HCT116 (cell line): ENCODE data around the gene NPIPB4.
"Not testable (repeated sequence)": the region's sequence is repeated elsewhere in the genome, so short reads cannot be mapped to it uniquely, and the experiment has no call there.

Source experiments
- CEBPB ChIP-seq: IDR thresholded peaks from 2 replicates; pipeline ENCODE4 v1.6.1; 2012; ENCODE audit warnings: low read depth
- EGR1 ChIP-seq: IDR thresholded peaks from 2 replicates; pipeline ENCODE4 v1.6.1; 2012; ENCODE audit warnings: low read depth
- EZH2 ChIP-seq: fragments of 200-600 bp; sonication (generic); IDR thresholded peaks from 2 replicates; pipeline ENCODE4 v1.6.1; 2017; ENCODE audit warnings: antibody characterized with exemption, mixed run types
- POLR2A ChIP-seq: IDR thresholded peaks from 2 replicates; pipeline ENCODE4 v1.7.0; 2011; ENCODE audit warnings: borderline replicate concordance; ENCODE audit not compliant: insufficient read depth, insufficient read length; ENCODE audit errors: extremely low read depth
- POLR2AphosphoS5 ChIP-seq: IDR thresholded peaks from 2 replicates; pipeline ENCODE4 v1.6.1; 2011; ENCODE audit warnings: mild to moderate bottlenecking, low read depth, low read length, moderate library complexity
- SP1 ChIP-seq: IDR thresholded peaks from 2 replicates; pipeline ENCODE4 v1.6.1; 2012; ENCODE audit warnings: low read depth
- TCF7L2 ChIP-seq: IDR thresholded peaks from 2 replicates; pipeline ENCODE4 v1.7.0; 2011; ENCODE audit warnings: borderline replicate concordance, inconsistent platforms; ENCODE audit not compliant: insufficient read depth, insufficient read length; ENCODE audit errors: extremely low read depth
- TF ChIP-seq, protein P1 (sequence below), 3 experiments: fragments of 200-600 bp in 1 of 3; sonication (generic) in 1 of 3; IDR thresholded peaks in 2 of 3; conservative IDR thresholded peaks in 1 of 3; 2 replicates each; pipeline ENCODE4 v1.5.1; 2012 to 2017; ENCODE audit warnings: low read depth in 2 of 3, low read length in 2 of 3, antibody characterized with exemption in 1 of 3, borderline replicate concordance in 1 of 3, control low read depth in 1 of 3, mild to moderate bottlenecking in 1 of 3, mixed read lengths in 1 of 3, mixed run types in 1 of 3, moderate library complexity in 1 of 3; ENCODE audit not compliant: insufficient read depth in 1 of 3
- TF ChIP-seq, protein P2 (sequence below): IDR thresholded peaks from 2 replicates; pipeline ENCODE4 v1.6.1; 2012
- TF ChIP-seq, protein P3 (sequence below): IDR thresholded peaks from 2 replicates; pipeline ENCODE4 v1.6.1; 2012; ENCODE audit warnings: low read depth

DNA sequence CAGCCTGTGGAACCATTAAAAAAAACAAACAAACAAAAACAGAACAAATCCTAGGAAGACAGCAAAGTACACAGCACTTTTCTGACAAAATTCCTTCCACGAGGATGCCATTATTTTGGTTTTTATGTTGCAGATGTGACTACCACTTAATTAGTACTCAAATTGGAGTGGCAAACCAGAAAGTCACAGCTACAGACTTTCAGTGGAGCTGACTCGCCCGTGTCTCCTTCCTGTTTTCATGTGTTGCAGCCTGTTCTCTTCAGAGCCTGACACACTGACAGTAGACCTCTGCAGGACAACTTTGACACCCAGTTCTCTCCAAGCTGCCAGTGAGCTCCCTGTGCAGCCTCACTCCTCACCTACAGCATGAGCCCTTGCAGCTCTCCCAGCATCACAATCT is 24.4 kb upstream of the NPIPB4 start:
- TF ChIP-seq, protein P1, sequence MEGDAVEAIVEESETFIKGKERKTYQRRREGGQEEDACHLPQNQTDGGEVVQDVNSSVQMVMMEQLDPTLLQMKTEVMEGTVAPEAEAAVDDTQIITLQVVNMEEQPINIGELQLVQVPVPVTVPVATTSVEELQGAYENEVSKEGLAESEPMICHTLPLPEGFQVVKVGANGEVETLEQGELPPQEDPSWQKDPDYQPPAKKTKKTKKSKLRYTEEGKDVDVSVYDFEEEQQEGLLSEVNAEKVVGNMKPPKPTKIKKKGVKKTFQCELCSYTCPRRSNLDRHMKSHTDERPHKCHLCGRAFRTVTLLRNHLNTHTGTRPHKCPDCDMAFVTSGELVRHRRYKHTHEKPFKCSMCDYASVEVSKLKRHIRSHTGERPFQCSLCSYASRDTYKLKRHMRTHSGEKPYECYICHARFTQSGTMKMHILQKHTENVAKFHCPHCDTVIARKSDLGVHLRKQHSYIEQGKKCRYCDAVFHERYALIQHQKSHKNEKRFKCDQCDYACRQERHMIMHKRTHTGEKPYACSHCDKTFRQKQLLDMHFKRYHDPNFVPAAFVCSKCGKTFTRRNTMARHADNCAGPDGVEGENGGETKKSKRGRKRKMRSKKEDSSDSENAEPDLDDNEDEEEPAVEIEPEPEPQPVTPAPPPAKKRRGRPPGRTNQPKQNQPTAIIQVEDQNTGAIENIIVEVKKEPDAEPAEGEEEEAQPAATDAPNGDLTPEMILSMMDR (IDR thresholded peaks at IDR 0.05 in 2 of 3, conservative IDR thresholded peaks at IDR 0.05 in 1 of 3; ENCODE audit: borderline replicate concordance in 1 of 3, insufficient read depth in 1 of 3, low read depth in 2 of 3, low read length in 2 of 3): not testable (repeated sequence)
- TF ChIP-seq POLR2AphosphoS5, POLR2A, EZH2, SP1, TCF7L2, CEBPB, EGR1: not testable (repeated sequence)
- TF ChIP-seq, protein P2, sequence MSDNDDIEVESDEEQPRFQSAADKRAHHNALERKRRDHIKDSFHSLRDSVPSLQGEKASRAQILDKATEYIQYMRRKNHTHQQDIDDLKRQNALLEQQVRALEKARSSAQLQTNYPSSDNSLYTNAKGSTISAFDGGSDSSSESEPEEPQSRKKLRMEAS: not testable (repeated sequence)
- TF ChIP-seq, protein P3, sequence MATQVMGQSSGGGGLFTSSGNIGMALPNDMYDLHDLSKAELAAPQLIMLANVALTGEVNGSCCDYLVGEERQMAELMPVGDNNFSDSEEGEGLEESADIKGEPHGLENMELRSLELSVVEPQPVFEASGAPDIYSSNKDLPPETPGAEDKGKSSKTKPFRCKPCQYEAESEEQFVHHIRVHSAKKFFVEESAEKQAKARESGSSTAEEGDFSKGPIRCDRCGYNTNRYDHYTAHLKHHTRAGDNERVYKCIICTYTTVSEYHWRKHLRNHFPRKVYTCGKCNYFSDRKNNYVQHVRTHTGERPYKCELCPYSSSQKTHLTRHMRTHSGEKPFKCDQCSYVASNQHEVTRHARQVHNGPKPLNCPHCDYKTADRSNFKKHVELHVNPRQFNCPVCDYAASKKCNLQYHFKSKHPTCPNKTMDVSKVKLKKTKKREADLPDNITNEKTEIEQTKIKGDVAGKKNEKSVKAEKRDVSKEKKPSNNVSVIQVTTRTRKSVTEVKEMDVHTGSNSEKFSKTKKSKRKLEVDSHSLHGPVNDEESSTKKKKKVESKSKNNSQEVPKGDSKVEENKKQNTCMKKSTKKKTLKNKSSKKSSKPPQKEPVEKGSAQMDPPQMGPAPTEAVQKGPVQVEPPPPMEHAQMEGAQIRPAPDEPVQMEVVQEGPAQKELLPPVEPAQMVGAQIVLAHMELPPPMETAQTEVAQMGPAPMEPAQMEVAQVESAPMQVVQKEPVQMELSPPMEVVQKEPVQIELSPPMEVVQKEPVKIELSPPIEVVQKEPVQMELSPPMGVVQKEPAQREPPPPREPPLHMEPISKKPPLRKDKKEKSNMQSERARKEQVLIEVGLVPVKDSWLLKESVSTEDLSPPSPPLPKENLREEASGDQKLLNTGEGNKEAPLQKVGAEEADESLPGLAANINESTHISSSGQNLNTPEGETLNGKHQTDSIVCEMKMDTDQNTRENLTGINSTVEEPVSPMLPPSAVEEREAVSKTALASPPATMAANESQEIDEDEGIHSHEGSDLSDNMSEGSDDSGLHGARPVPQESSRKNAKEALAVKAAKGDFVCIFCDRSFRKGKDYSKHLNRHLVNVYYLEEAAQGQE: not testable (repeated sequence)
